ENCODE measurements around the gene PCDHGB7. TPM values are rescaled to one million over a fixed set of nuclear protein-coding genes. Genes with fewer than 3 reads are reported as not detected.
A peak's percentile ranks its signal among the peaks of the same experiment; 100 is the strongest.
"Not testable (repeated sequence)": the region's sequence is repeated elsewhere in the genome, so short reads cannot be mapped to it uniquely, and the experiment has no call there.

The PCDHGB7 gene
- total RNA-seq, 5 donors from 2014 or later (not counting 1 experiment from before 2014, with no cell fraction given): 0.16 to 0.33 (median 0.22) TPM

GRCh38 chr5:141422742-141423291 lies 5.3 kb downstream of the PCDHGB7 start:
- Mint-ChIP-seq H3K36me3 (peaks cover 19% of the 10 kb centered on the region), H3K27me3 (peaks cover 66 to 84% of the 10 kb centered on the region in 2 donors), H3K9me3 (peaks cover 2 to 35% (median 34%) of the 10 kb centered on the region in 3 donors), H3K4me3 (no peak overlapping the region), H3K27ac (no peak overlapping the region), H3K4me1 (peaks cover 3 to 8% (median 7%) of the 10 kb centered on the region in 3 donors)
- POLR2A ChIA-PET: no interaction called here
- Histone ChIP-seq H3K4me3 (ENCODE audit: control insufficient read depth in 1 of 2, extremely low read depth in 1 of 2, low read length in 1 of 2) (peak overlapping the region in 1 of 2 donors; percentile 41), H3K4me1 (ENCODE audit: control insufficient read depth in 1 of 2, extremely low read depth in 1 of 2, insufficient read depth in 2 of 2, low read length in 2 of 2) (peaks cover 0 to 10% of the 10 kb centered on the region in 2 experiments), H3K36me3 (ENCODE audit: control insufficient read depth in 2 of 2, extremely low read depth in 1 of 2, insufficient read depth in 1 of 2, low read length in 1 of 2) (no peaks in the 10 kb centered on the region), H3K27ac (ENCODE audit: low read length) (no peak overlapping the region), H3K9me3 (peaks cover 3% of the 10 kb centered on the region), H3K27me3 (replicated peaks in 1 of 2; ENCODE audit: control insufficient read depth in 2 of 2, extremely low read depth in 1 of 2, insufficient read depth in 2 of 2, low read length in 1 of 2) (peaks cover 35 to 66% of the 10 kb centered on the region in 2 experiments)
- DNase-seq (no peak), ATAC-seq (replicated peaks in 1 of 4) (no peak)
- 35% methylated on average over 42 of the region's 42 CpGs for WGBS (ENCODE audit: insufficient coverage)
- CTCF ChIA-PET: no interaction called here

DNA sequence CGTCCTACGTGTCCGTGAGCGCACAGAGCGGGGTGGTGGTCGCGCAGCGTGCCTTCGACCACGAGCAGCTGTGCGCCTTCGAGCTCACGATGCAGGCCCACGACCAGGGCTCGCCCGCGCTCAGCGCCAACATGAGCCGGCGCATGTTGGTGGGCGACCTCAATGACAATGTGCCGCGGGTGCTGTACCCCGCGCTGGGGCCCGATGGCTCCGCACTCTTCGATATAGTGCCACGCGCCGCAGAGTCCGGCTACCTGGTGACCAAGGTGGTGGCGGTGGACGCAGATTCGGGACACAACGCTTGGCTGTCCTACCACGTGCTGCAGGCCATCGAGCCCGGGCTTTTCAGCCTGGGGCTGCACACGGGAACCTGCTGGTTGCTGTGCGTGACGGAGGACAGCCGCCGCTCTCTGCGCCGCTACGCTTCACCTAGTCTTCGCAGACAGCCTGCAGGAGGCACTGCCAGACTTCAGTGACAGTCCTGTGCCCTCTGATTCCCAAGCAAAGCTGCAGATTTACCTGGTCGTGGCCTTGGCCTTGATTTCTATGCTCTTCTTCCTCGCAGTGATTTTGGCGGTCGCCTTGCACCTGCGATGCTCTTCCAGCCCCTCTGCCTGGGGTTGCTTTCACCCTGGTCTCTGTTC lies 10.4 kb downstream of the PCDHGB7 start:
- no peak for ATAC-seq (replicated peaks in 1 of 4)
- Histone ChIP-seq H3K9me3 (peaks cover 7% of the 10 kb centered on the region), H3K27me3 (replicated peaks in 1 of 2; ENCODE audit: control insufficient read depth in 2 of 2, extremely low read depth in 1 of 2, insufficient read depth in 2 of 2, low read length in 1 of 2) (peaks cover 34 to 61% of the 10 kb centered on the region in 2 experiments)

DNA sequence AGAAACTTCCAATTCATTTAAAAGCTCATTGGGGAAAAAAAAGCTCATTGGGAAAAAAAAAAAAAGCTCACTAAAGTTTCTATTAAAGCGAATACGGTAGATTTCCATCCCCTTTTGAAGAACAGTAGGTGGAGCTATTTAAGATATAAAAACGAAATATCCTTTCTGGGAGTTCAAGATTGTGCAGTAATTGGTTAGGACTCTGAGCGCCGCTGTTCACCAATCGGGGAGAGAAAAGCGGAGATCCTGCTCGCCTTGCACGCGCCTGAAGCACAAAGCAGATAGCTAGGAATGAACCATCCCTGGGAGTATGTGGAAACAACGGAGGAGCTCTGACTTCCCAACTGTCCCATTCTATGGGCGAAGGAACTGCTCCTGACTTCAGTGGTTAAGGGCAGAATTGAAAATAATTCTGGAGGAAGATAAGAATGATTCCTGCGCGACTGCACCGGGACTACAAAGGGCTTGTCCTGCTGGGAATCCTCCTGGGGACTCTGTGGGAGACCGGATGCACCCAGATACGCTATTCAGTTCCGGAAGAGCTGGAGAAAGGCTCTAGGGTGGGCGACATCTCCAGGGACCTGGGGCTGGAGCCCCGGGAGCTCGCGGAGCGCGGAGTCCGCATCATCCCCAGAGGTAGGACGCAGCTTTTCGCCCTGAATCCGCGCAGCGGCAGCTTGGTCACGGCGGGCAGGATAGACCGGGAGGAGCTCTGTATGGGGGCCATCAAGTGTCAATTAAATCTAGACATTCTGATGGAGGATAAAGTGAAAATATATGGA lies 13.0 kb downstream of the PCDHGB7 start, which contains the start of gene PCDHGA12:
Gene PCDHGA12, plus strand, starts transcription at position 176 of the 782 bp plus-strand sequence. Its CDS starts 253 bp downstream, at position 429.
- Histone ChIP-seq H3K4me1 (ENCODE audit: control insufficient read depth in 1 of 2, extremely low read depth in 1 of 2, insufficient read depth in 2 of 2, low read length in 2 of 2) (peaks cover 0 to 11% of the 10 kb centered on the region in 2 experiments), H3K27me3 (replicated peaks in 1 of 2; ENCODE audit: control insufficient read depth in 2 of 2, extremely low read depth in 1 of 2, insufficient read depth in 2 of 2, low read length in 1 of 2) (peaks cover 34 to 64% of the 10 kb centered on the region in 2 experiments), H3K36me3 (ENCODE audit: control insufficient read depth in 2 of 2, extremely low read depth in 1 of 2, insufficient read depth in 1 of 2, low read length in 1 of 2) (no peaks in the 10 kb centered on the region), H3K4me3 (ENCODE audit: control insufficient read depth in 1 of 2, extremely low read depth in 1 of 2, low read length in 1 of 2) (peak within 1 kb of the TSS in 1 of 2 donors; percentile 33), H3K27ac (ENCODE audit: low read length) (no peak within 1 kb of the TSS), H3K9me3 (peaks cover 4% of the 10 kb centered on the region)
- Mint-ChIP-seq H3K36me3 (peaks cover 7% of the 10 kb centered on the region), H3K4me3 (peak within 1 kb of the TSS; percentile 49 to 68 (median 68)), H3K27me3 (peaks cover 57 to 77% of the 10 kb centered on the region in 2 donors), H3K27ac (peak within 1 kb of the TSS in 1 of 2 donors; percentile 15), H3K9me3 (peaks cover 13 to 31% (median 29%) of the 10 kb centered on the region in 3 donors), H3K4me1 (peaks cover 6 to 17% (median 10%) of the 10 kb centered on the region in 3 donors)
- ATAC-seq (replicated peaks in 1 of 4) (peak in 1 of 4 experiments; percentile 24), DNase-seq (no peak)
- POLR2A ChIA-PET: interaction anchor here in 1 of 2 donors (0.7 kb wide), 1 partner anchor 11 kb away, joined by 3 read pairs; no protein-coding TSS in a partner anchor
- WGBS (ENCODE audit: insufficient coverage): 18% methylated on average over 25 of the region's 33 CpGs
- CTCF ChIA-PET: interaction anchor here (0.5 to 2.1 kb wide), 17 partner anchors 12 to 133 kb away, joined by 3 to 12 read pairs (median 4); partner anchors contain the start of gene PCDHGA10 (in 1 of the 2)

More for the DNA sequence above, 10.4 kb downstream of the PCDHGB7 start:
- Histone ChIP-seq H3K4me3 (ENCODE audit: control insufficient read depth in 1 of 2, extremely low read depth in 1 of 2, low read length in 1 of 2) (no peak overlapping the region), H3K36me3 (ENCODE audit: control insufficient read depth in 2 of 2, extremely low read depth in 1 of 2, insufficient read depth in 1 of 2, low read length in 1 of 2) (no peaks in the 10 kb centered on the region), H3K4me1 (ENCODE audit: control insufficient read depth in 1 of 2, extremely low read depth in 1 of 2, insufficient read depth in 2 of 2, low read length in 2 of 2) (peaks cover 0 to 11% of the 10 kb centered on the region in 2 experiments), H3K27ac (ENCODE audit: low read length) (no peak overlapping the region)
- POLR2A ChIA-PET: interaction anchor here in 1 of 2 donors (0.6 kb wide), 1 partner anchor 206 kb away, joined by 3 read pairs; no protein-coding TSS in a partner anchor
- Mint-ChIP-seq H3K36me3 (peaks cover 7% of the 10 kb centered on the region), H3K9me3 (peaks cover 13 to 29% (median 29%) of the 10 kb centered on the region in 3 donors), H3K27me3 (peaks cover 64 to 79% of the 10 kb centered on the region in 2 donors), H3K27ac (no peak overlapping the region), H3K4me1 (peaks cover 6 to 17% (median 10%) of the 10 kb centered on the region in 3 donors), H3K4me3 (no peak overlapping the region)
- CTCF ChIA-PET: interaction anchor here in 1 of 2 donors (1.2 kb wide), 1 partner anchor 10 kb away, joined by 4 read pairs; the partner anchor contains the start of gene PCDHGB7
- DNase-seq: no peak
- 61% methylated on average over 53 of the region's 53 CpGs for WGBS (ENCODE audit: insufficient coverage)

DNA sequence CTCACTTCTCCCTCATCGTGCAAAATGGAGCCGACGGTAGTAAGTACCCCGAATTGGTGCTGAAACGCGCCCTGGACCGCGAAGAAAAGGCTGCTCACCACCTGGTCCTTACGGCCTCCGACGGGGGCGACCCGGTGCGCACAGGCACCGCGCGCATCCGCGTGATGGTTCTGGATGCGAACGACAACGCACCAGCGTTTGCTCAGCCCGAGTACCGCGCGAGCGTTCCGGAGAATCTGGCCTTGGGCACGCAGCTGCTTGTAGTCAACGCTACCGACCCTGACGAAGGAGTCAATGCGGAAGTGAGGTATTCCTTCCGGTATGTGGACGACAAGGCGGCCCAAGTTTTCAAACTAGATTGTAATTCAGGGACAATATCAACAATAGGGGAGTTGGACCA lies 13.8 kb downstream of the PCDHGB7 start:
- Mint-ChIP-seq H3K4me3 (peak overlapping the region; percentile 49 to 68 (median 53)), H3K27me3 (peaks cover 55 to 72% of the 10 kb centered on the region in 2 donors), H3K4me1 (peaks cover 6 to 17% (median 10%) of the 10 kb centered on the region in 3 donors), H3K36me3 (peaks cover 7% of the 10 kb centered on the region), H3K27ac (no peak overlapping the region), H3K9me3 (peaks cover 13 to 31% (median 29%) of the 10 kb centered on the region in 3 donors)
- POLR2A ChIA-PET: no interaction called here
- 30% methylated on average over 36 of the region's 37 CpGs for WGBS (ENCODE audit: insufficient coverage)
- Histone ChIP-seq H3K27me3 (replicated peaks in 1 of 2; ENCODE audit: control insufficient read depth in 2 of 2, extremely low read depth in 1 of 2, insufficient read depth in 2 of 2, low read length in 1 of 2) (peaks cover 35 to 58% of the 10 kb centered on the region in 2 experiments), H3K27ac (ENCODE audit: low read length) (no peak overlapping the region), H3K4me1 (ENCODE audit: control insufficient read depth in 1 of 2, extremely low read depth in 1 of 2, insufficient read depth in 2 of 2, low read length in 2 of 2) (peaks cover 0 to 11% of the 10 kb centered on the region in 2 experiments), H3K36me3 (ENCODE audit: control insufficient read depth in 2 of 2, extremely low read depth in 1 of 2, insufficient read depth in 1 of 2, low read length in 1 of 2) (no peaks in the 10 kb centered on the region), H3K9me3 (peaks cover 4% of the 10 kb centered on the region), H3K4me3 (ENCODE audit: control insufficient read depth in 1 of 2, extremely low read depth in 1 of 2, low read length in 1 of 2) (peak overlapping the region in 1 of 2 donors; percentile 33)
- ATAC-seq (replicated peaks in 1 of 4) (no peak), DNase-seq (no peak)
- CTCF ChIA-PET: interaction anchor here in 1 of 2 donors (1.3 to 2.1 kb wide), 5 partner anchors 18 to 133 kb away, joined by 3 to 12 read pairs (median 6); partner anchors contain the start of gene PCDHGA10

- H3K36me3 ChIP-seq (ENCODE audit: control insufficient read depth in 2 of 2, extremely low read depth in 1 of 2, insufficient read depth in 1 of 2, low read length in 1 of 2); H3K27ac Mint-ChIP-seq; CTCF ChIA-PET; DNase-seq; H3K27ac ChIP-seq (ENCODE audit: low read length); H3K36me3 Mint-ChIP-seq; ATAC-seq (replicated peaks in 1 of 4); H3K9me3 ChIP-seq: not testable (repeated sequence)
- Mint-ChIP-seq H3K9me3 (peaks cover 13 to 27% (median 23%) of the 10 kb centered on the region in 3 donors), H3K4me1 (peaks cover 6 to 17% (median 10%) of the 10 kb centered on the region in 3 donors), H3K4me3 (peak overlapping the region in 1 of 3 donors; percentile 29), H3K27me3 (peaks cover 54 to 63% of the 10 kb centered on the region in 2 donors)
- 44% methylated on average over 20 of the region's 38 CpGs for WGBS (ENCODE audit: insufficient coverage)
- Histone ChIP-seq H3K27me3 (replicated peaks in 1 of 2; ENCODE audit: control insufficient read depth in 2 of 2, extremely low read depth in 1 of 2, insufficient read depth in 2 of 2, low read length in 1 of 2) (peaks cover 32 to 50% of the 10 kb centered on the region in 2 experiments), H3K4me3 (ENCODE audit: control insufficient read depth in 1 of 2, extremely low read depth in 1 of 2, low read length in 1 of 2) (peak overlapping the region in 1 of 2 donors; percentile 33), H3K4me1 (ENCODE audit: control insufficient read depth in 1 of 2, extremely low read depth in 1 of 2, insufficient read depth in 2 of 2, low read length in 2 of 2) (peaks cover 0 to 11% of the 10 kb centered on the region in 2 experiments)
- POLR2A ChIA-PET: interaction anchor here in 1 of 2 donors (0.7 kb wide), 1 partner anchor 117 kb away, joined by 3 read pairs; no protein-coding TSS in a partner anchor
Observed at GRCh38 chr5:141432308-141432707, 14.8 kb downstream of the PCDHGB7 start.

Measured in T-cell (primary cell).